Smooth muscle cell (in vitro differentiated cells): ENCODE results near the gene BMP2K. TPM values are rescaled to one million over a fixed set of nuclear protein-coding genes. Genes with fewer than 3 reads are reported as not detected.

Experiments used
- DNase-seq: peaks from one replicate; lab custom pipeline; 2025; ENCODE audit not compliant: unreplicated experiment; lab: John Stamatoyannopoulos, UW
- H2AFZ ChIP-seq: fragments of 200-600 bp; sonication (generic); 2 replicates; pipeline ENCODE4 v1.6.0; 2016; ENCODE audit warnings: antibody characterized with exemption, low read depth, mild to moderate bottlenecking
- H3F3A ChIP-seq: fragments of 200-600 bp; sonication (generic); 2 replicates; pipeline ENCODE4 v1.6.0; 2017; ENCODE audit warnings: antibody characterized with exemption, low read depth
- H3K27ac ChIP-seq: fragments of 200-600 bp; sonication (generic); 2 replicates; pipeline ENCODE4 v1.5.1; 2016; ENCODE audit warnings: low read depth, mild to moderate bottlenecking
- H3K27me3 ChIP-seq: fragments of 200-600 bp; sonication (generic); 2 replicates; pipeline ENCODE4 v1.6.1; 2016; ENCODE audit warnings: low read depth, mild to moderate bottlenecking
- H3K36me3 ChIP-seq: fragments of 200-600 bp; sonication (generic); 2 replicates; pipeline ENCODE4 v1.5.1; 2016; ENCODE audit warnings: low read depth
- H3K4me1 ChIP-seq: fragments of 200-600 bp; sonication (generic); 2 replicates; pipeline ENCODE4 v1.5.1; 2016; ENCODE audit warnings: low read depth
- H3K4me2 ChIP-seq: fragments of 200-600 bp; sonication (generic); 2 replicates; pipeline ENCODE4 v1.6.0; 2016; ENCODE audit warnings: mild to moderate bottlenecking
- H3K4me3 ChIP-seq: fragments of 200-600 bp; sonication (generic); 2 replicates; pipeline ENCODE4 v1.5.1; 2016; ENCODE audit warnings: mild to moderate bottlenecking
- H3K79me2 ChIP-seq: fragments of 200-600 bp; sonication (generic); 2 replicates; pipeline ENCODE4 v1.6.0; 2016; ENCODE audit warnings: low read depth, mild to moderate bottlenecking
- H3K9ac ChIP-seq: fragments of 200-600 bp; sonication (generic); 2 replicates; pipeline ENCODE4 v1.6.0; 2016; ENCODE audit warnings: low read depth
- H3K9me3 ChIP-seq: fragments of 200-600 bp; sonication (generic); replicated peaks from 2 replicates; pipeline ENCODE4 v1.5.1; 2016; ENCODE audit warnings: low read depth
- H4K20me1 ChIP-seq: fragments of 200-600 bp; sonication (generic); 2 replicates; pipeline ENCODE4 v1.6.0; 2016; ENCODE audit warnings: low read depth
- WGBS: methylation state at CpG from one replicate; pipeline ENCODE4 v1.1.7; 2016; ENCODE audit warnings: low lambda C conversion rate; 5-methylcytosine and 5-hydroxymethylcytosine counted together
- polyA plus RNA-seq: library from polyadenylated mRNA; unstranded; fragments of >200 nt; fragmentation: Nextera tagmentation; extraction: Ambion mirVana; gene quantifications from 2 replicates; pipeline ENCODE4 v1.2.1, GENCODE V29; 2016
- total RNA-seq: library from RNA; depleted of rRNA; stranded (reverse); fragments of >200 nt; gene quantifications from 2 replicates; pipeline ENCODE4 v1.2.3, GENCODE V29; 2014
- TF ChIP-seq, protein P1 (sequence below): fragments of 200-600 bp; sonication (generic); IDR thresholded peaks from 2 replicates; pipeline ENCODE4 v1.5.1; 2017; ENCODE audit warnings: borderline replicate concordance, mild to moderate bottlenecking, antibody characterized with exemption; ENCODE audit not compliant: insufficient read depth, poor library complexity, severe bottlenecking

BMP2K gene
- total and polyA plus RNA-seq, 2 experiments from 2014 or later: 3.9 to 32.0 TPM

DNA sequence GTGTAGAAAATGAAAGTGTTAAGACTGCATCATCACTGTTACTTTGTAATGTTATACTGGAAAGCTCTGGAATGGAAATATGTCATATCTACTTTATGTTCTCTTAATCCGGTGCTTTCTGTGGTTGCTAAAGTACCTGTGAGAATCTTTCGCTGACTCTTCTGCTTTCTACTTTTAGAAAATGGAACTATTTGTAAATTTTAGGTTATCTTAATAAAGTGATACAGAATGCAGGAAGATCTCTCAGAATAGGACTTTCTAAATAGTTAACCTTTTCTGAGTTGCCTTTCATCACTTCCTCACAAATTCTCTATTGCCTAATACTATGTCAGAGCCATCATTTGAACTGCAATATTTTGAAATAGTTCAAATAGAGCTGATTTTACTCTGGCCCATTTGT is 69.3 kb downstream of the BMP2K start:
- no peaks in the 10 kb centered on the region for H3K27me3 ChIP-seq
- H3K27ac ChIP-seq: no peak overlapping the region
- 97% methylated on average over 2 of the region's 2 CpGs for WGBS
- no peak overlapping the region for H3K9ac ChIP-seq
- TF ChIP-seq, protein P1, sequence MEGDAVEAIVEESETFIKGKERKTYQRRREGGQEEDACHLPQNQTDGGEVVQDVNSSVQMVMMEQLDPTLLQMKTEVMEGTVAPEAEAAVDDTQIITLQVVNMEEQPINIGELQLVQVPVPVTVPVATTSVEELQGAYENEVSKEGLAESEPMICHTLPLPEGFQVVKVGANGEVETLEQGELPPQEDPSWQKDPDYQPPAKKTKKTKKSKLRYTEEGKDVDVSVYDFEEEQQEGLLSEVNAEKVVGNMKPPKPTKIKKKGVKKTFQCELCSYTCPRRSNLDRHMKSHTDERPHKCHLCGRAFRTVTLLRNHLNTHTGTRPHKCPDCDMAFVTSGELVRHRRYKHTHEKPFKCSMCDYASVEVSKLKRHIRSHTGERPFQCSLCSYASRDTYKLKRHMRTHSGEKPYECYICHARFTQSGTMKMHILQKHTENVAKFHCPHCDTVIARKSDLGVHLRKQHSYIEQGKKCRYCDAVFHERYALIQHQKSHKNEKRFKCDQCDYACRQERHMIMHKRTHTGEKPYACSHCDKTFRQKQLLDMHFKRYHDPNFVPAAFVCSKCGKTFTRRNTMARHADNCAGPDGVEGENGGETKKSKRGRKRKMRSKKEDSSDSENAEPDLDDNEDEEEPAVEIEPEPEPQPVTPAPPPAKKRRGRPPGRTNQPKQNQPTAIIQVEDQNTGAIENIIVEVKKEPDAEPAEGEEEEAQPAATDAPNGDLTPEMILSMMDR: no peak
- H3K36me3 ChIP-seq: no peaks in the 10 kb centered on the region
- no peak overlapping the region for H2AFZ ChIP-seq
- no peaks in the 10 kb centered on the region for H3F3A ChIP-seq
- DNase-seq: no peak
- no peaks in the 10 kb centered on the region for H3K4me1 ChIP-seq
- H4K20me1 ChIP-seq: no peaks in the 10 kb centered on the region
- no peaks in the 10 kb centered on the region for H3K9me3 ChIP-seq
- H3K79me2 ChIP-seq: no peaks in the 10 kb centered on the region
- no peak overlapping the region for H3K4me3 ChIP-seq
- no peak overlapping the region for H3K4me2 ChIP-seq

DNA sequence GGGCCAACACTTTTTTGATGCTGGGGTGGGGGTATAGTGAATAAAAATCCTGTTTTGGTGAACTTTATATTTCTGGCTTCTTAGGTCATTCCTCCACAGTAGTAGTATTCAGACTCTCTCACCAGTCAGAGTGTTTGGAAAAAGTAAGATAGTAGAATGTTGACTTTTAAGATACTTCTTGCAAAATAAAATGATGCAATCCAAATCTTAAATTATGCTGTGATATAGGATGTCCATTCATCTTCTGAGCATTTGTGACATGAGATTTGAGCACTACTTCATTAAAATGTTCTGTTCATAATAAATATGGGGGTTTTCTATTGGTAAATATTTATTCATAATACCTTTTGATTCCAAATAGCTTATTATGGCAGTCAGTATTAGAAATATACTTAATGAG is 70.1 kb downstream of the BMP2K start:
- Histone ChIP-seq H3K9me3 (no peaks in the 10 kb centered on the region), H3K27me3 (no peaks in the 10 kb centered on the region), H2AFZ (no peak overlapping the region), H3K4me2 (no peak overlapping the region), H3K79me2 (no peaks in the 10 kb centered on the region), H3K4me1 (no peaks in the 10 kb centered on the region), H3K4me3 (no peak overlapping the region), H3K27ac (no peak overlapping the region), H3K9ac (no peak overlapping the region), H4K20me1 (no peaks in the 10 kb centered on the region), H3F3A (no peaks in the 10 kb centered on the region), H3K36me3 (no peaks in the 10 kb centered on the region)
- no peak for DNase-seq
- TF ChIP-seq, protein P1: no peak

DNA sequence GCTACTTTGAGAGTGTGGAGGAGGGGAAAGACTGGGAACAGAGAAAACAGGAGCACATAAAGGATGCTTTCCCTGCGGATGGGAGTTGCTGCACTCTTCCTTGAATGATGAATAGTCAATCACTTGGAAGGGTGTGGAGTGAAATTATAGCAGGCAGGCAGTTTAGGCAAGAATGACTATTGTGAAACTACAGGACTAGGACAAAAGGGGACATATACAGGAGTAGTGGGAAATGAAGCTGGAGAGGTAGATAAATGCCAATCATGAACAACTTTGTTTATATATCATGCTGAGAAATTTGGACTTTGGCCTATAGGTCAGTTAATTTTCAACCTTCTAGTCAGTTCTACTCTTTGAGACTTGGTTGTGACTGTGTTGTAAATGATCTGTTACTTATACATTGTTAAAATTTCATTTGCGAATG is 86.2 kb downstream of the BMP2K start:
- H3F3A ChIP-seq: no peaks in the 10 kb centered on the region
- H3K79me2 ChIP-seq: no peaks in the 10 kb centered on the region
- 92% methylated on average over 2 of the region's 2 CpGs for WGBS
- no peak overlapping the region for H3K4me2 ChIP-seq
- TF ChIP-seq, protein P1: no peak
- H4K20me1 ChIP-seq: peaks cover 5% of the 10 kb centered on the region
- no peaks in the 10 kb centered on the region for H3K27me3 ChIP-seq
- no peak overlapping the region for H3K4me3 ChIP-seq
- H3K9ac ChIP-seq: no peak overlapping the region
- no peak overlapping the region for H2AFZ ChIP-seq
- no peak overlapping the region for H3K27ac ChIP-seq
- peaks cover 7% of the 10 kb centered on the region for H3K36me3 ChIP-seq
- DNase-seq: no peak
- no peaks in the 10 kb centered on the region for H3K9me3 ChIP-seq
- no peaks in the 10 kb centered on the region for H3K4me1 ChIP-seq

DNA sequence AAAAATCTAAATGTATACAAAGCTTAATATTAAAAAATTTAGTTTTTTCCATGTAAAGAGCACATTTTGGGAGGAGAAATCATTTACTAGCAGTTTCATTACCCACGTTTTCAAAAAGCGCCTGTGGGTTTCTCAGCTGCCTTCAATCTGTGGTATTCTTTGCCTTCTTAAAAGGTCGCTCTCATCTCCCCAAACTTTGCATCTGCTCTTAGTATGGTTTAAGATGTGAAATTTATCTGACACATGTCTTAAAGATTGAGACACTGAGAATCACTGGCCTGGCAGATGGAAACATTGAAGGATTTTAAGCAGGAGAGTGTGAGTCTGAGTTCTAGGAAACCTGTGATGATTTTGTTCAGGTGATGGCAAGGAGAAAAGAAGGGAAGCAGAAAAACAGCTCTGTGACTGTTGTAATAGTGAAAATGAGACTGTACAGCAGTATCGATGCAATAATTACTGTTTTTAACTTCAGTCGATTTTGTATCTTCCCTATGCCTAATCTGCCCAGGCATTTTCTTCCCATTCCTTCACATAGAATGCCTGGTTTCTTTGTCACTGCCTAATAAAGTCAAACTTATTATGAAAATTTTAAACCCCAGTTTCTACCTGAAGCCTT is 87.2 kb downstream of the BMP2K start:
- H3K9ac ChIP-seq: no peak overlapping the region
- H3K36me3 ChIP-seq: peaks cover 7% of the 10 kb centered on the region
- no peak overlapping the region for H3K4me2 ChIP-seq
- no peaks in the 10 kb centered on the region for H3F3A ChIP-seq
- H3K4me1 ChIP-seq: no peaks in the 10 kb centered on the region
- H4K20me1 ChIP-seq: peaks cover 5% of the 10 kb centered on the region
- H3K27me3 ChIP-seq: no peaks in the 10 kb centered on the region
- H3K27ac ChIP-seq: no peak overlapping the region
- H3K4me3 ChIP-seq: no peak overlapping the region
- H3K79me2 ChIP-seq: no peaks in the 10 kb centered on the region
- no peaks in the 10 kb centered on the region for H3K9me3 ChIP-seq
- WGBS: 92% methylated on average over 5 of the region's 5 CpGs
- no peak overlapping the region for H2AFZ ChIP-seq
- DNase-seq: no peak
- TF ChIP-seq, protein P1: no peak
